HG02840 (cell line): ENCODE measurements around the gene ATF6.
"Not testable (repeated sequence)": the region's sequence is repeated elsewhere in the genome, so short reads cannot be mapped to it uniquely, and the experiment has no call there.

Experiments used
- ATAC-seq: cut with Tn5 transposase; IDR thresholded peaks from one replicate; pipeline ENCODE4 v1.9.1; 2021; ENCODE audit warnings: mild to moderate bottlenecking, moderate library complexity, moderate number of reproducible peaks; ENCODE audit not compliant: unreplicated experiment, low FRiP score

ATF6 gene

GRCh38 chr1:161778522-161778921, 12.4 kb downstream of the ATF6 start:
- no peak for ATAC-seq

GRCh38 chr1:161779393-161779792, 13.3 kb downstream of the ATF6 start:
- no peak for ATAC-seq

- no peak for ATAC-seq
Measured at GRCh38 chr1:161781995-161782394, 15.9 kb downstream of the ATF6 start.

- no peak for ATAC-seq
Measured at GRCh38 chr1:161782886-161783285, 16.8 kb downstream of the ATF6 start.

GRCh38 chr1:161784968-161785367, 18.8 kb downstream of the ATF6 start:
- ATAC-seq: no peak

- ATAC-seq: no peak
Measured at GRCh38 chr1:161787355-161787754, 21.2 kb downstream of the ATF6 start.

- ATAC-seq: no peak
Measured at GRCh38 chr1:161790587-161791317, 24.6 kb downstream of the ATF6 start.

GRCh38 chr1:161791904-161792655, 26.0 kb downstream of the ATF6 start:
- ATAC-seq: no peak

GRCh38 chr1:161792740-161793139, 26.6 kb downstream of the ATF6 start:
- ATAC-seq: no peak

GRCh38 chr1:161799792-161800191, 33.7 kb downstream of the ATF6 start:
- ATAC-seq: no peak

- ATAC-seq: no peak
Measured at GRCh38 chr1:161801955-161802354, 35.8 kb downstream of the ATF6 start.

GRCh38 chr1:161803181-161803580, 37.1 kb downstream of the ATF6 start:
- ATAC-seq: no peak

GRCh38 chr1:161805399-161806197, 39.5 kb downstream of the ATF6 start:
- no peak for ATAC-seq

- not testable (repeated sequence) for ATAC-seq
Measured at GRCh38 chr1:161809202-161809601, 43.1 kb downstream of the ATF6 start.

GRCh38 chr1:161809656-161810055, 43.5 kb downstream of the ATF6 start:
- ATAC-seq: not testable (repeated sequence)

GRCh38 chr1:161810780-161811179, 44.7 kb downstream of the ATF6 start:
- no peak for ATAC-seq

- ATAC-seq: no peak
Measured at GRCh38 chr1:161816201-161816600, 50.1 kb downstream of the ATF6 start.

GRCh38 chr1:161817176-161817730, 51.1 kb downstream of the ATF6 start:
- ATAC-seq: no peak

- no peak for ATAC-seq
Measured at GRCh38 chr1:161820914-161821313, 54.8 kb downstream of the ATF6 start.

GRCh38 chr1:161824618-161825017, 58.5 kb downstream of the ATF6 start:
- no peak for ATAC-seq

- ATAC-seq: no peak
Measured at GRCh38 chr1:161825831-161826230, 59.7 kb downstream of the ATF6 start.
